Middle frontal gyrus (tissue), 1 donor: Measurements from ENCODE around the gene PROKR1.

Source experiments
- DNase-seq: peaks from one replicate; pipeline ENCODE4 v3.0.0-alpha.2; 2015; ENCODE audit warnings: low spot score; ENCODE audit errors: extremely low spot score

The PROKR1 gene

GRCh38 chr2:68696554-68696953 is 53.2 kb downstream of the PROKR1 start:
- DNase-seq: no peak

- no peak for DNase-seq
Measured at GRCh38 chr2:68698567-68699377, 55.4 kb downstream of the PROKR1 start.

GRCh38 chr2:68700560-68700959 is 57.2 kb downstream of the PROKR1 start:
- no peak for DNase-seq

- DNase-seq: no peak
Measured at GRCh38 chr2:68706637-68707036, 63.3 kb downstream of the PROKR1 start.
